ENCODE results near the gene VPS37C. TPM values are rescaled to one million over a fixed set of nuclear protein-coding genes. Genes with fewer than 3 reads are reported as not detected.

VPS37C gene
- total RNA-seq, 1 experiment from 2014 or later, result 19.0 TPM

DNA sequence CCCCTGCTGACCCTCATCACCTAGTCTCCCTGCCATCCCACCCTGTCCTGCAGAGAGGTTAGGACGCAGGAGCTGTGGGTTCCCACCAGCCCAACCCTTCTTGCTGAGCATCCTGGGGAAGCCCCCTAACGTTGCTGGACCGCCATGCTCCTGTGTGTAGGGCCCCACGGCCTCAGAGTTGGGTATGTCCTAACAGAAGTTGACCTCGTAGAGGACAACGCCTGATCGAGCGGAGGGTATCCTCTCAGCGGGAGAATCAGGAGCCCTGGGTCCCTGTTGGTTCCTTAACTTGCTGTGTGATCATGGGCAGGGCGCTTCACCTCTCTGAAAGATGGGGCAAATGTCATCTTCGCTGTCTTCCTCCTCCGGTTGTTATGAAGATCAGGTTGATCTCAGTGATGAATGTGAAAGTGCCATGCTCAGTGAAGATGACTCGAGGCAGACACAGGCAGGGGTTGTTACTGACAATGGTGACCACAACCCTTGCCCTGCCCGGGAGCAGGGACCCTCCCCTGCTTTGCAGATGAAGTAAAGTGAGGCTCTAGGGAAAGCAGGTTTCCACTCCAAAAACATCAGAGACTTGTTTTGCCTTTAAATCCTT is 78.2 kb downstream of the VPS37C start:
- Histone ChIP-seq H2BK5ac (ENCODE audit: insufficient read length, low read length) (no peak overlapping the region), H3K4ac (ENCODE audit: low read depth, low read length) (no peak overlapping the region), H2BK120ac (ENCODE audit: low read depth, low read length, poor library complexity, severe bottlenecking) (no peak overlapping the region), H2BK15ac (ENCODE audit: low read depth, low read length) (no peak overlapping the region), H3K79me1 (ENCODE audit: insufficient read depth, low read depth, low read length, poor library complexity, severe bottlenecking) (no peaks in the 10 kb centered on the region), H3K4me1 (ENCODE audit: insufficient read depth, low read length) (no peaks in the 10 kb centered on the region), H3K9me3 (ENCODE audit: control insufficient read depth, low read depth, low read length) (no peaks in the 10 kb centered on the region), H3T11ph (ENCODE audit: low read length) (no peak overlapping the region), H4K20me1 (ENCODE audit: control insufficient read depth, insufficient read depth, insufficient read length) (no peaks in the 10 kb centered on the region), H4K8ac (replicated peaks; ENCODE audit: insufficient read length, low read depth, low read length) (no peak overlapping the region), H3K14ac (ENCODE audit: insufficient read depth, low read length) (no peak overlapping the region; the same call in 1 of the 2 replicates), H2AFZ (ENCODE audit: low read length) (no peak overlapping the region), H3K23ac (ENCODE audit: insufficient read length, low read depth, low read length) (no peak overlapping the region), H3K18ac (ENCODE audit: insufficient read length, low read depth, low read length) (no peak overlapping the region), H3K27me3 (ENCODE audit: insufficient read depth, low read length) (no peaks in the 10 kb centered on the region), H4K91ac (ENCODE audit: insufficient read length, low read depth, low read length) (no peak overlapping the region), H3K23me2 (ENCODE audit: insufficient read length, low read depth, low read length, poor library complexity, severe bottlenecking) (no peaks in the 10 kb centered on the region), H4K5ac (ENCODE audit: insufficient read length, low read depth, low read length) (no peak overlapping the region), H3K27ac (ENCODE audit: insufficient read length, low read depth, low read length) (no peak overlapping the region), H2AK5ac (ENCODE audit: insufficient read length, low read length) (no peak overlapping the region), H2BK12ac (ENCODE audit: insufficient read length, low read depth, low read length) (no peak overlapping the region), H3K79me2 (ENCODE audit: insufficient read depth, low read length) (no peaks in the 10 kb centered on the region), H2BK20ac (ENCODE audit: low read depth, low read length, poor library complexity, severe bottlenecking) (no peak overlapping the region), H3K9ac (ENCODE audit: extremely low read depth, insufficient read length, low read length) (no peak overlapping the region), H3K56ac (ENCODE audit: insufficient read length, low read depth, low read length) (no peak overlapping the region), H3K4me2 (ENCODE audit: insufficient read depth, insufficient read length, low read length) (no peak overlapping the region)
- Mint-ChIP-seq H3K4me3 (no peak overlapping the region), H3K36me3 (ENCODE audit: insufficient read depth in 1 of 3, low read depth in 3 of 3) (no peaks in the 10 kb centered on the region; a peak in 1 of 7 replicates), H3K9me3 (peaks cover 0 to 3% of the 10 kb centered on the region in 2 experiments; a peak in 1 of 5 replicates), H3K4me1 (0 out of 4 replicates have a peak, but pooled peaks cover 0 to 4% of the 10 kb centered on the region in 2 experiments), H3K27me3 (ENCODE audit: low read depth) (peaks cover 19% of the 10 kb centered on the region), H3K27ac (no peak overlapping the region)
- no peak for DNase-seq
- WGBS (ENCODE audit: extremely low coverage, insufficient read length, low lambda C conversion rate), result no CpG with 5 or more reads among the region's 14 CpGs
- TF ChIP-seq, protein P1, sequence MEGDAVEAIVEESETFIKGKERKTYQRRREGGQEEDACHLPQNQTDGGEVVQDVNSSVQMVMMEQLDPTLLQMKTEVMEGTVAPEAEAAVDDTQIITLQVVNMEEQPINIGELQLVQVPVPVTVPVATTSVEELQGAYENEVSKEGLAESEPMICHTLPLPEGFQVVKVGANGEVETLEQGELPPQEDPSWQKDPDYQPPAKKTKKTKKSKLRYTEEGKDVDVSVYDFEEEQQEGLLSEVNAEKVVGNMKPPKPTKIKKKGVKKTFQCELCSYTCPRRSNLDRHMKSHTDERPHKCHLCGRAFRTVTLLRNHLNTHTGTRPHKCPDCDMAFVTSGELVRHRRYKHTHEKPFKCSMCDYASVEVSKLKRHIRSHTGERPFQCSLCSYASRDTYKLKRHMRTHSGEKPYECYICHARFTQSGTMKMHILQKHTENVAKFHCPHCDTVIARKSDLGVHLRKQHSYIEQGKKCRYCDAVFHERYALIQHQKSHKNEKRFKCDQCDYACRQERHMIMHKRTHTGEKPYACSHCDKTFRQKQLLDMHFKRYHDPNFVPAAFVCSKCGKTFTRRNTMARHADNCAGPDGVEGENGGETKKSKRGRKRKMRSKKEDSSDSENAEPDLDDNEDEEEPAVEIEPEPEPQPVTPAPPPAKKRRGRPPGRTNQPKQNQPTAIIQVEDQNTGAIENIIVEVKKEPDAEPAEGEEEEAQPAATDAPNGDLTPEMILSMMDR (conservative IDR thresholded peaks at IDR 0.05), result no peak
